Jurkat, Clone E6-1 (cell line): ENCODE data around the gene RRBP1.
"Not testable (repeated sequence)": the region's sequence is repeated elsewhere in the genome, so short reads cannot be mapped to it uniquely, and the experiment has no call there.

ENCODE experiments used
- DNase-seq: peaks from one replicate; pipeline ENCODE4 v3.0.0-alpha.2; 2011; ENCODE audit warnings: low read depth, low spot score
- H3K4me3 ChIP-seq: 2 replicates; pipeline ENCODE4 v1.5.1; 2011; ENCODE audit warnings: mild to moderate bottlenecking, low read length, control low read depth, moderate library complexity

RRBP1 gene

GRCh38 chr20:17668432-17668831, 13.6 kb downstream of the RRBP1 start:
- no peak overlapping the region for H3K4me3 ChIP-seq
- no peak for DNase-seq

GRCh38 chr20:17667445-17667844, 14.6 kb downstream of the RRBP1 start:
- no peak overlapping the region for H3K4me3 ChIP-seq
- no peak for DNase-seq

- H3K4me3 ChIP-seq = no peak overlapping the region
- no peak for DNase-seq
These were observed 15.6 kb downstream of the RRBP1 start for GRCh38 chr20:17666481-17666880.

- no peak overlapping the region for H3K4me3 ChIP-seq
- no peak for DNase-seq
These were observed 16.3 kb downstream of the RRBP1 start for GRCh38 chr20:17665756-17666155.

- no peak for DNase-seq
- H3K4me3 ChIP-seq = no peak overlapping the region
These were observed 17.9 kb downstream of the RRBP1 start for GRCh38 chr20:17664025-17664633.

- H3K4me3 ChIP-seq = no peak overlapping the region
- DNase-seq = no peak
These were observed 18.6 kb downstream of the RRBP1 start for GRCh38 chr20:17663486-17663885.

- DNase-seq = no peak
- H3K4me3 ChIP-seq = no peak overlapping the region
These were observed 19.0 kb downstream of the RRBP1 start for GRCh38 chr20:17663040-17663399.

- no peak for DNase-seq
- no peak overlapping the region for H3K4me3 ChIP-seq
These were observed 19.6 kb downstream of the RRBP1 start for GRCh38 chr20:17662333-17663039.

GRCh38 chr20:17661121-17661744, 20.8 kb downstream of the RRBP1 start:
- H3K4me3 ChIP-seq = no peak overlapping the region
- no peak for DNase-seq

- DNase-seq = no peak
- no peak overlapping the region for H3K4me3 ChIP-seq
These were observed 21.4 kb downstream of the RRBP1 start for GRCh38 chr20:17660667-17661066.

GRCh38 chr20:17659801-17660200, 22.2 kb downstream of the RRBP1 start:
- H3K4me3 ChIP-seq = no peak overlapping the region
- DNase-seq = no peak

GRCh38 chr20:17659344-17659743, 22.7 kb downstream of the RRBP1 start:
- H3K4me3 ChIP-seq, DNase-seq: not testable (repeated sequence)

- H3K4me3 ChIP-seq = no peak overlapping the region
- DNase-seq = no peak
These were observed 23.4 kb downstream of the RRBP1 start for GRCh38 chr20:17658648-17658993.

GRCh38 chr20:17657898-17658647, 24.0 kb downstream of the RRBP1 start:
- DNase-seq = no peak
- H3K4me3 ChIP-seq = no peak overlapping the region

- DNase-seq = no peak
- no peak overlapping the region for H3K4me3 ChIP-seq
These were observed 24.8 kb downstream of the RRBP1 start for GRCh38 chr20:17657079-17657825.

GRCh38 chr20:17655865-17656479, 26.1 kb downstream of the RRBP1 start:
- DNase-seq = no peak
- no peak overlapping the region for H3K4me3 ChIP-seq

- DNase-seq = no peak
- H3K4me3 ChIP-seq = no peak overlapping the region
These were observed 26.8 kb downstream of the RRBP1 start for GRCh38 chr20:17655286-17655651.

GRCh38 chr20:17654649-17655285, 27.3 kb downstream of the RRBP1 start:
- H3K4me3 ChIP-seq = no peak overlapping the region
- DNase-seq = no peak
